Measurements from ENCODE around the gene CLCN1.

Gene CLCN1

GRCh38 chr7:143296686-143297085, 19.2 kb upstream of the CLCN1 start:
- no peaks in the 10 kb centered on the region for H3K79me2 ChIP-seq (ENCODE audit: insufficient read depth, low read length)
- no peaks in the 10 kb centered on the region for H3K9me3 ChIP-seq (ENCODE audit: low read length)
- no peak overlapping the region for H2AFZ ChIP-seq (ENCODE audit: low read length)
- H3K4me3 ChIP-seq (ENCODE audit: low read depth, low read length, poor library complexity, severe bottlenecking) = no peak overlapping the region
- H3K4me2 ChIP-seq (ENCODE audit: low read length) = no peak overlapping the region
- H3K27ac ChIP-seq (ENCODE audit: low read depth, low read length, poor library complexity, severe bottlenecking) = no peak overlapping the region
- H4K20me1 ChIP-seq (ENCODE audit: insufficient read depth, low read length) = 0 out of 2 replicates have a peak, but pooled peaks cover 2% of the 10 kb centered on the region
- no peaks in the 10 kb centered on the region; the same call in 1 of the 2 replicates for H3F3A ChIP-seq (ENCODE audit: insufficient read depth, low read length)
- TF ChIP-seq CTCF (IDR thresholded peaks at IDR 0.05; ENCODE audit: low read length) = no peak
- no peak for TF ChIP-seq EZH2 (IDR thresholded peaks at IDR 0.05; ENCODE audit: borderline replicate concordance, low read length)
- no peak overlapping the region for H3K9ac ChIP-seq (ENCODE audit: low read length)
- H3K27me3 ChIP-seq (ENCODE audit: insufficient read depth, low read length) = no peaks in the 10 kb centered on the region
- no peaks in the 10 kb centered on the region for H3K4me1 ChIP-seq (ENCODE audit: insufficient read depth, low read length, severe bottlenecking)
- H3K36me3 ChIP-seq (ENCODE audit: insufficient read depth, low read length) = peaks cover 100% of the 10 kb centered on the region
- no peaks in the 10 kb centered on the region for H3K9me2 ChIP-seq (ENCODE audit: low read depth, low read length)

GRCh38 chr7:143299346-143299745, 16.6 kb upstream of the CLCN1 start:
- Histone ChIP-seq H3K27ac (ENCODE audit: low read depth, low read length, poor library complexity, severe bottlenecking) (no peak overlapping the region), H4K20me1 (ENCODE audit: insufficient read depth, low read length) (0 out of 2 replicates have a peak, but pooled peaks cover 2% of the 10 kb centered on the region), H3K4me3 (ENCODE audit: low read depth, low read length, poor library complexity, severe bottlenecking) (no peak overlapping the region), H3K27me3 (ENCODE audit: insufficient read depth, low read length) (no peaks in the 10 kb centered on the region), H3K4me1 (ENCODE audit: insufficient read depth, low read length, severe bottlenecking) (no peaks in the 10 kb centered on the region), H3K9me3 (ENCODE audit: low read length) (no peaks in the 10 kb centered on the region), H3K4me2 (ENCODE audit: low read length) (no peak overlapping the region), H3K36me3 (ENCODE audit: insufficient read depth, low read length) (peaks cover 97% of the 10 kb centered on the region), H3K9ac (ENCODE audit: low read length) (no peak overlapping the region), H3K79me2 (ENCODE audit: insufficient read depth, low read length) (no peaks in the 10 kb centered on the region), H3F3A (ENCODE audit: insufficient read depth, low read length) (no peaks in the 10 kb centered on the region; the same call in 1 of the 2 replicates), H2AFZ (ENCODE audit: low read length) (no peak overlapping the region), H3K9me2 (ENCODE audit: low read depth, low read length) (no peaks in the 10 kb centered on the region)
- TF ChIP-seq EZH2 (IDR thresholded peaks at IDR 0.05; ENCODE audit: borderline replicate concordance, low read length) = no peak
- no peak for TF ChIP-seq CTCF (IDR thresholded peaks at IDR 0.05; ENCODE audit: low read length)

- Histone ChIP-seq H3K9ac (ENCODE audit: low read length) (no peak overlapping the region), H4K20me1 (ENCODE audit: insufficient read depth, low read length) (0 out of 2 replicates have a peak, but pooled peaks cover 2% of the 10 kb centered on the region), H3K36me3 (ENCODE audit: insufficient read depth, low read length) (peaks cover 97% of the 10 kb centered on the region), H3K27ac (ENCODE audit: low read depth, low read length, poor library complexity, severe bottlenecking) (no peak overlapping the region), H3K4me3 (ENCODE audit: low read depth, low read length, poor library complexity, severe bottlenecking) (no peak overlapping the region), H3K4me2 (ENCODE audit: low read length) (no peak overlapping the region), H3K9me3 (ENCODE audit: low read length) (no peaks in the 10 kb centered on the region), H3K27me3 (ENCODE audit: insufficient read depth, low read length) (no peaks in the 10 kb centered on the region), H3K9me2 (ENCODE audit: low read depth, low read length) (no peaks in the 10 kb centered on the region), H3F3A (ENCODE audit: insufficient read depth, low read length) (no peaks in the 10 kb centered on the region; the same call in 1 of the 2 replicates), H3K79me2 (ENCODE audit: insufficient read depth, low read length) (no peaks in the 10 kb centered on the region), H3K4me1 (ENCODE audit: insufficient read depth, low read length, severe bottlenecking) (no peaks in the 10 kb centered on the region), H2AFZ (ENCODE audit: low read length) (no peak overlapping the region)
- peak; percentile 92 for TF ChIP-seq CTCF (IDR thresholded peaks at IDR 0.05; ENCODE audit: low read length)
- no peak for TF ChIP-seq EZH2 (IDR thresholded peaks at IDR 0.05; ENCODE audit: borderline replicate concordance, low read length)
Observed at GRCh38 chr7:143299840-143300239, 16.1 kb upstream of the CLCN1 start.
